ENCODE data around the gene TMCO4.
"Not testable (repeated sequence)": the region's sequence is repeated elsewhere in the genome, so short reads cannot be mapped to it uniquely, and the experiment has no call there.

GRCh38 chr1:19849307-19849706 is 49.6 kb upstream of the TMCO4 start:
- TF ChIP-seq USF2 (IDR thresholded peaks at IDR 0.05; ENCODE audit: borderline replicate concordance, low read depth, low read length); EP300 (IDR thresholded peaks at IDR 0.05; ENCODE audit: borderline replicate concordance in 1 of 2, control insufficient read depth in 1 of 2, low read depth in 2 of 2, low read length in 2 of 2); ZBTB33 (IDR thresholded peaks at IDR 0.05); CTCF (IDR thresholded peaks at IDR 0.05 in 2 of 3, conservative IDR thresholded peaks at IDR 0.05 in 1 of 3; ENCODE audit: control insufficient read depth in 2 of 3, extremely low read depth in 1 of 3, insufficient read depth in 1 of 3, low read depth in 3 of 3, low read length in 3 of 3); ZNF274 (IDR thresholded peaks at IDR 0.05; ENCODE audit: insufficient read depth, insufficient read length); SMC3 (IDR thresholded peaks at IDR 0.05; ENCODE audit: borderline replicate concordance, low read length); JUNB (IDR thresholded peaks at IDR 0.05); EGR1 (IDR thresholded peaks at IDR 0.05; ENCODE audit: borderline replicate concordance in 1 of 2, low read depth in 2 of 2, low read length in 2 of 2); POLR2AphosphoS5 (IDR thresholded peaks at IDR 0.05; ENCODE audit: low read length); NFYB (IDR thresholded peaks at IDR 0.05; ENCODE audit: insufficient read depth, low read depth, low read length); REST (IDR thresholded peaks at IDR 0.05; ENCODE audit: low read depth, low read length): not testable (repeated sequence)
